PC-3 (cell line): ENCODE results near the gene GSX1. TPM values are rescaled to one million over a fixed set of nuclear protein-coding genes. Genes with fewer than 3 reads are reported as not detected.
A peak's percentile ranks its signal among the peaks of the same experiment; 100 is the strongest.

Experiments
- ATAC-seq: fragments of 200-7000 bp; cut with Tn5 transposase; 2 replicates; pipeline ENCODE4 v1.9.1; 2020; ENCODE audit warnings: mild to moderate bottlenecking, moderate library complexity
- BruUV-seq: library from RNA; stranded (reverse); fragments of 400-500 nt; replicated peaks from 2 replicates; lab custom pipeline; 2021; lab: Mats Ljungman, UMichigan
- CTCF ChIA-PET: fragments of 300-600 bp; sonication (Branson Sonifier 250); formaldehyde crosslinking; loops from one replicate; lab custom pipeline; 2022; ENCODE audit warnings: antibody characterized with exemption; lab: Charles Lee
- POLR2A ChIA-PET: fragments of 300-600 bp; sonication (Branson Sonifier 250); formaldehyde crosslinking; loops from one replicate; lab custom pipeline; 2022; ENCODE audit warnings: antibody characterized with exemption; ENCODE audit not compliant: unreplicated experiment; lab: Charles Lee
- DNase-seq: peaks from one replicate; pipeline ENCODE4 v3.0.0-alpha.2; 2015
- H2AFZ ChIP-seq: fragments of 300-600 bp; sonication (generic); 2 replicates; pipeline ENCODE4 v1.6.0; 2016; ENCODE audit warnings: antibody characterized with exemption, low read length
- H3F3A ChIP-seq: fragments of 300-600 bp; sonication (generic); one replicate; pipeline ENCODE4 v1.6.0; 2017; ENCODE audit warnings: antibody characterized with exemption, low read length, control low read depth, mild to moderate bottlenecking; ENCODE audit not compliant: unreplicated experiment
- H3K27ac ChIP-seq: fragments of 300-600 bp; sonication (generic); 2 replicates; pipeline ENCODE4 v1.5.1; 2016; ENCODE audit warnings: mild to moderate bottlenecking, low read length
- H3K27me3 ChIP-seq: fragments of 300-600 bp; sonication (generic); 2 replicates; pipeline ENCODE4 v1.6.1; 2016; ENCODE audit warnings: low read length, mixed read lengths
- H3K36me3 ChIP-seq: fragments of 300-600 bp; sonication (generic); 2 replicates; pipeline ENCODE4 v1.6.1; 2016; ENCODE audit warnings: low read depth, mixed run types, low read length, mixed read lengths
- H3K4me1 ChIP-seq: fragments of 300-600 bp; sonication (generic); 2 replicates; pipeline ENCODE4 v1.5.1; 2016; ENCODE audit warnings: low read length; ENCODE audit not compliant: insufficient read depth
- H3K4me2 ChIP-seq: fragments of 300-600 bp; sonication (generic); 2 replicates; pipeline ENCODE4 v1.6.0; 2016; ENCODE audit warnings: low read length
- H3K4me3 ChIP-seq: fragments of 300-600 bp; sonication (generic); 2 replicates; pipeline ENCODE4 v1.5.1; 2016; ENCODE audit warnings: mild to moderate bottlenecking, low read length, mixed read lengths
- H3K79me2 ChIP-seq: fragments of 300-600 bp; sonication (generic); 2 replicates; pipeline ENCODE4 v1.6.1; 2017; ENCODE audit warnings: low read length, mixed read lengths
- H3K9ac ChIP-seq: fragments of 300-600 bp; sonication (generic); 2 replicates; pipeline ENCODE4 v1.6.0; 2016; ENCODE audit warnings: mild to moderate bottlenecking, low read length
- H3K9me2 ChIP-seq: fragments of 300-600 bp; sonication (generic); replicated peaks from 2 replicates; pipeline ENCODE4 v1.6.1; 2016; ENCODE audit warnings: mixed run types, low read length, mixed read lengths
- H3K9me3 ChIP-seq: fragments of 300-600 bp; sonication (generic); 2 replicates; pipeline ENCODE4 v1.6.1; 2016; ENCODE audit warnings: low read length, mixed read lengths
- H4K20me1 ChIP-seq: fragments of 300-600 bp; sonication (generic); 2 replicates; pipeline ENCODE4 v1.6.1; 2016; ENCODE audit warnings: low read length, mixed read lengths
- CTCF ChIP-seq: fragments of 300-600 bp; sonication (generic); conservative IDR thresholded peaks from 2 replicates; pipeline ENCODE4 v1.5.1; 2017; ENCODE audit warnings: antibody characterized with exemption, low read depth, mild to moderate bottlenecking, low read length
- EZH2 ChIP-seq: fragments of 300-600 bp; sonication (generic); IDR thresholded peaks from one replicate; pipeline ENCODE4 v1.6.1; 2017; ENCODE audit warnings: antibody characterized with exemption, mild to moderate bottlenecking, low read length; ENCODE audit not compliant: unreplicated experiment
- EZH2phosphoT487 ChIP-seq: fragments of 300-600 bp; sonication (generic); IDR thresholded peaks from 2 replicates; pipeline ENCODE4 v1.6.1; 2018; ENCODE audit warnings: mild to moderate bottlenecking, antibody characterized with exemption, low read length, borderline replicate concordance
- intact Hi-C: fragments of 100-400 bp; cut with micrococcal nuclease; formaldehyde crosslinking; loops from 2 replicates; pipeline ENCODE4 v1.9.0; 2023
- total RNA-seq: library from RNA; depleted of rRNA; stranded (reverse); fragments of >200 nt; gene quantifications from 2 replicates; pipeline ENCODE4 v1.2.3, GENCODE V29; 2014

The GSX1 gene
- total RNA-seq, 1 experiment from 2014 or later, result not detected

DNA sequence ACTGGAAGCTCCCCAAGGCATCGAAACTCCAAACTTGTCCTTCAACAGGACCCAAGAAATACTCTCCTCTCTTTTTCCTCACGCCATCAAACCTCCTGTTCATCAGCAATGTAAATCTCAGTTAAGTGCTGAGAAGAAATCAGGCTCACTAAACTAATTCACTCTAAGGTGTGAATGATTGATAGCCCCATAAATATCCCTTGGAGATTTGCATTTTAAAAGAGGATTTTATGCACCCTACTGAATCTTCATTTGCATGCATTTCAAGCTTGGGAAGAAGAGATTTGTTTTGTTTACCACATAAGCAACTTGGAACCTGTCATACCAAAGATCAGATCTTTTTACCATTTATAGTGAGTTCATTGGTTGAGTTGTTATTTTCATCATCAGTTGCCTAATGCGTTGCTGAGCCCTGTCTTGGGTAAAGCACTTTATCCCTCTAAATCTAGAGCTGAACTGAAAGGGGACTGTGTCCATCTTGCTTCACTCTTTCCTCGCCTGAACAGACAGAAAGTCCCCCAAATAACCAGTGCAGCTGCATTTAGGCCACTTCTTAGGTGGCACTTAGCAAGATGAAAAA lies 40.2 kb upstream of the GSX1 start:
- CTCF ChIA-PET, result no interaction called here
- Histone ChIP-seq H3K27me3 (peaks cover 5% of the 10 kb centered on the region; the same call in 1 of the 2 replicates), H3K79me2 (no peaks in the 10 kb centered on the region), H3K9ac (no peak overlapping the region), H3K9me3 (no peaks in the 10 kb centered on the region), H4K20me1 (no peaks in the 10 kb centered on the region), H3K9me2 (no peaks in the 10 kb centered on the region), H3K4me1 (no peaks in the 10 kb centered on the region), H3K4me2 (no peak overlapping the region), H3K27ac (no peak overlapping the region), H3K36me3 (no peaks in the 10 kb centered on the region), H3F3A (no peaks in the 10 kb centered on the region), H3K4me3 (no peak overlapping the region), H2AFZ (no peak overlapping the region)
- intact Hi-C loops, result no loop called here
- BruUV-seq, result no TSS peak
- TF ChIP-seq EZH2phosphoT487, result no peak
- no peak for TF ChIP-seq EZH2
- TF ChIP-seq CTCF, result no peak
- ATAC-seq (no peak), DNase-seq (no peak)
- POLR2A ChIA-PET, result no interaction called here

- Histone ChIP-seq H3K9me2 (no peaks in the 10 kb centered on the region), H3K4me1 (no peaks in the 10 kb centered on the region), H3K4me3 (no peak overlapping the region), H3K36me3 (no peaks in the 10 kb centered on the region), H3K9ac (no peak overlapping the region), H3K79me2 (no peaks in the 10 kb centered on the region), H4K20me1 (no peaks in the 10 kb centered on the region), H2AFZ (no peak overlapping the region), H3K9me3 (no peaks in the 10 kb centered on the region), H3K4me2 (no peak overlapping the region), H3K27me3 (0 out of 2 replicates have a peak, but pooled peaks cover 13% of the 10 kb centered on the region), H3K27ac (no peak overlapping the region), H3F3A (no peaks in the 10 kb centered on the region)
- POLR2A ChIA-PET, result no interaction called here
- DNase-seq (no peak), ATAC-seq (no peak)
- BruUV-seq, result no TSS peak
- no peak for TF ChIP-seq EZH2phosphoT487
- CTCF ChIA-PET, result no interaction called here
- intact Hi-C loops, result loop anchor here (10.0 kb wide), 1 partner anchor 101 kb away; no protein-coding TSS in a partner anchor
Measured at GRCh38 chr13:27765650-27766049, 26.6 kb upstream of the GSX1 start.

DNA sequence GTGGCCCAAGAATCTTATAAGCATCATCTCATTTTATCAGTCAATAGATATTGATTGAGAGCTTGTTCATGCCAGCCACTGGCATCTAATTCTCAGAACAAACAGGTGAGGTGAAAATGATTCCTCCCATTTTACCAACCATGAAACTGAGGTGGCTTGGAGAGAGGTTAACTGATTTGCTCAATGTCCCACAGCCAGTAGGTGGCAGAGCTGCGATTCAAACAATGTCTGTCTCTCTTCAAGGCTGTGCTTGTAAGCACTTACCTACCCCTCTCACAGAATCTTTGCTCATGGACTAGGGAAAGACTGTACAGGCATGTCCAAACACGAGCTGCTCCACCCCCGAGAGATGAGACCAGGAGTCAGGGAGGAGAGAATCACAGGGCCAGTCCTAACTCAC lies 21.5 kb upstream of the GSX1 start:
- ATAC-seq (peak; percentile 84), DNase-seq (peak; percentile 56)
- H3K79me2 ChIP-seq, result no peaks in the 10 kb centered on the region
- no peak overlapping the region for H3K27ac ChIP-seq
- no peak overlapping the region for H3K4me3 ChIP-seq
- H3K27me3 ChIP-seq, result 0 out of 2 replicates have a peak, but pooled peaks cover 9% of the 10 kb centered on the region
- no peaks in the 10 kb centered on the region for H3K9me3 ChIP-seq
- intact Hi-C loops, result loop anchor here (1.0 kb wide), 2 partner anchors 55 to 213 kb away; no protein-coding TSS in a partner anchor
- no peak overlapping the region for H3K9ac ChIP-seq
- H3K4me1 ChIP-seq, result peaks cover 6% of the 10 kb centered on the region
- TF ChIP-seq EZH2phosphoT487, result no peak
- peak; percentile 72 for TF ChIP-seq CTCF
- no peaks in the 10 kb centered on the region for H3K9me2 ChIP-seq
- CTCF ChIA-PET, result interaction anchor here (0.5 to 1.7 kb wide), 2 partner anchors 56 to 81 kb away, joined by 3 to 5 read pairs; no protein-coding TSS in a partner anchor
- H3K36me3 ChIP-seq, result no peaks in the 10 kb centered on the region
- no peak overlapping the region for H3K4me2 ChIP-seq
- no peaks in the 10 kb centered on the region for H3F3A ChIP-seq
- no peaks in the 10 kb centered on the region for H4K20me1 ChIP-seq
- BruUV-seq, result no TSS peak
- POLR2A ChIA-PET, result no interaction called here
- no peak overlapping the region for H2AFZ ChIP-seq
